ENCODE results near the gene TMEM87B.
"Not testable (repeated sequence)": the region's sequence is repeated elsewhere in the genome, so short reads cannot be mapped to it uniquely, and the experiment has no call there.

TMEM87B gene

GRCh38 chr2:112137516-112138158, 82.6 kb downstream of the TMEM87B start:
- Histone ChIP-seq H3K4me1 (ENCODE audit: control insufficient read depth, low read depth, low read length) (peaks cover 3% of the 10 kb centered on the region), H3K56ac (ENCODE audit: low read length) (peak overlapping the region; percentile 65), H3K27me3 (ENCODE audit: insufficient read depth, low read length, poor library complexity) (peaks cover 19% of the 10 kb centered on the region), H2BK120ac (ENCODE audit: low read depth, low read length) (no peak overlapping the region), H2AK5ac (ENCODE audit: low read length) (no peak overlapping the region), H3K23ac (ENCODE audit: low read length) (no peak overlapping the region), H3K4me2 (ENCODE audit: low read length) (peak overlapping the region; percentile 71), H3K79me2 (ENCODE audit: control insufficient read depth, insufficient read depth, low read length) (no peaks in the 10 kb centered on the region), H4K8ac (ENCODE audit: low read depth, low read length) (no peak overlapping the region), H4K5ac (ENCODE audit: low read length) (no peak overlapping the region), H3K36me3 (ENCODE audit: control insufficient read depth, insufficient read depth, low read length) (no peaks in the 10 kb centered on the region), H3K9ac (ENCODE audit: low read length) (peak overlapping the region; percentile 27), H3K79me1 (ENCODE audit: low read length) (no peaks in the 10 kb centered on the region), H3K4me3 (ENCODE audit: low read length) (peak overlapping the region; percentile 32), H2BK5ac (ENCODE audit: low read length) (no peak overlapping the region), H3K27ac (ENCODE audit: low read depth, low read length) (no peak overlapping the region), H3K18ac (ENCODE audit: low read length) (no peak overlapping the region), H2BK15ac (replicated peaks; ENCODE audit: low read depth) (no peak overlapping the region), H3K4ac (ENCODE audit: low read depth, low read length) (no peak overlapping the region)
- WGBS (ENCODE audit: extremely low coverage, insufficient coverage, low lambda C conversion rate), result no CpG with 5 or more reads among the region's 15 CpGs
- peak; percentile 33 for DNase-seq

DNA sequence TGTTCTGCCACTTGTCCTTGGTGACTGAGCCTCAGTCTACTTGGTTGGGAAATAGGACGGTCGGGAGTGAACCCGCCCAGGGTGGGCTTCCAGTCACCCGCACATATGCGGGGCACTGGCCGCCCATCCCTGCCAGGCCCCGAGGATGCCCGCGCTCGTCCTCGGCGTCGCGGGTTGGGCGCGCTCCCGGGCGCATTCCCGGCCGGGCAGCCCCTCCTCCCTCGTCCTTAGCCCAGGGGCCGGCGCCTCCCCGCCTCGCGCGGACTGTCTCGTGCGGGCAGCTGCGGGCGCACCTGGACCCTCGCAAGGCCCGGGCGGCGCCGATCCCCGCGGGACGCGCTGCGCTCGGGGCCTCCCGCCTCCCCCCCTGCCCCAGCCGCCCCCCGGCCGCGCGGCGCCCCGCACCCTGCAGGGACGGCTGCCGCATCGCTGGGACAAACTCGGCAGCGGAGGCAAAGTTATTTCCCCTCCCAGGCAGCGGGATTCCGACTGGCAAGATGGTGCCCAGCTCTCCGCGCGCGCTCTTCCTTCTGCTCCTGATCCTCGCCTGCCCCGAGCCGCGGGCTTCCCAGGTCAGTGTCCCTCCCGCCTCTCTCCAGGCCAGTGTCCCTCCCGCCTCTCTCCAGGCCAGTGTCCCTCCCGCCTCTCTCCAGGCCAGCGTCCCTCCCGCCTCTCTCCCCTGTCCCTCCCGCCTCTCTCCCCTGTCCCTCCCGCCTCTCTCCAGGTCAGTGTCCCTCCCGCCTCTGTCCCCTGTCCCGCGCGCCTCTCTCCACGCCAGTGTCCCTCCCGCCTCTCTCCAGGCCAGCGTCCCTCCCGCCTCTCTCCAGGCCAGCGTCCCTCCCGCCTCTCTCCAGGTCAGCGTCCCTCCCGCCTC, 83.3 kb downstream of the TMEM87B start, which contains the start of gene FBLN7:
FBLN7 (plus strand) TSS at position 227 of the 874 bp plus-strand sequence; CDS start at position 498, 271 bp downstream.
- Histone ChIP-seq H2BK15ac (replicated peaks; ENCODE audit: low read depth) (no peak within 1 kb of the TSS), H2BK120ac (ENCODE audit: low read depth, low read length) (no peak within 1 kb of the TSS), H3K79me2 (ENCODE audit: control insufficient read depth, insufficient read depth, low read length) (no peaks in the 10 kb centered on the region), H3K27me3 (ENCODE audit: insufficient read depth, low read length, poor library complexity) (peaks cover 19% of the 10 kb centered on the region), H3K4me2 (ENCODE audit: low read length) (peak within 1 kb of the TSS; percentile 71), H3K23ac (ENCODE audit: low read length) (no peak within 1 kb of the TSS), H3K9ac (ENCODE audit: low read length) (peak within 1 kb of the TSS; percentile 27), H3K4me1 (ENCODE audit: control insufficient read depth, low read depth, low read length) (peaks cover 3% of the 10 kb centered on the region), H2BK5ac (ENCODE audit: low read length) (no peak within 1 kb of the TSS), H3K4ac (ENCODE audit: low read depth, low read length) (no peak within 1 kb of the TSS), H3K18ac (ENCODE audit: low read length) (peak within 1 kb of the TSS; percentile 45), H3K56ac (ENCODE audit: low read length) (peak within 1 kb of the TSS; percentile 65), H2AK5ac (ENCODE audit: low read length) (no peak within 1 kb of the TSS), H3K36me3 (ENCODE audit: control insufficient read depth, insufficient read depth, low read length) (no peaks in the 10 kb centered on the region), H4K5ac (ENCODE audit: low read length) (no peak within 1 kb of the TSS), H4K8ac (ENCODE audit: low read depth, low read length) (no peak within 1 kb of the TSS), H3K4me3 (ENCODE audit: low read length) (peak within 1 kb of the TSS; percentile 32), H3K79me1 (ENCODE audit: low read length) (no peaks in the 10 kb centered on the region), H3K27ac (ENCODE audit: low read depth, low read length) (no peak within 1 kb of the TSS)
- DNase-seq, result peak; percentile 35
- no CpG with 5 or more reads among the region's 84 CpGs for WGBS (ENCODE audit: extremely low coverage, insufficient coverage, low lambda C conversion rate)

DNA sequence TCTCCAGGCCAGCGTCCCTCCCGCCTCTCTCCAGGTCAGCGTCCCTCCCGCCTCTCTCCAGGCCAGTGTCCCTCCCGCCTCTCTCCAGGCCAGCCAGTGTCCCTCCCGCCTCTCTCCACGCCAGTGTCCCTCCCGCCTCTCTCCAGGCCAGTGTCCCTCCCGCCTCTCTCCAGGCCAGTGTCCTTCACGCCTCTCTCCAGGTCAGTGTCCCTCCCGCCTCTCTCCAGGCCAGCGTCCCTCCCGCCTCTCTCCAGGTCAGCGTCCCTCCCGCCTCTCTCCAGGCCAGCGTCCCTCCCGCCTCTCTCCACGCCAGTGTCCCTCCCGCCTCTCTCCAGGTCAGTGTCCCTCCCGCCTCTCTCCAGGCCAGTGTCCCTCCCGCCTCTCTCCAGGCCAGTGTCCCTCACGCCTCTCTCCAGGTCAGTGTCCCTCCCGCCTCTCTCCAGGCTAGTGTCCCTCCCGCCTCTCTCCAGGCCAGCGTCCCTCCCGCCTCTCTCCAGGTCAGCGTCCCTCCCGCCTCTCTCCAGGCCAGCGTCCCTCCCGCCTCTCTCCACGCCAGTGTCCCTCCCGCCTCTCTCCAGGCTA, 84.1 kb downstream of the TMEM87B start:
- H3K9ac ChIP-seq (ENCODE audit: low read length); H2BK15ac ChIP-seq (replicated peaks; ENCODE audit: low read depth); H3K18ac ChIP-seq (ENCODE audit: low read length); H3K4me2 ChIP-seq (ENCODE audit: low read length); H4K5ac ChIP-seq (ENCODE audit: low read length); H3K36me3 ChIP-seq (ENCODE audit: control insufficient read depth, insufficient read depth, low read length); H3K4me1 ChIP-seq (ENCODE audit: control insufficient read depth, low read depth, low read length); H2BK5ac ChIP-seq (ENCODE audit: low read length); H3K23ac ChIP-seq (ENCODE audit: low read length); H3K79me2 ChIP-seq (ENCODE audit: control insufficient read depth, insufficient read depth, low read length); H3K4ac ChIP-seq (ENCODE audit: low read depth, low read length); H3K56ac ChIP-seq (ENCODE audit: low read length); H3K4me3 ChIP-seq (ENCODE audit: low read length); H4K8ac ChIP-seq (ENCODE audit: low read depth, low read length); H3K27ac ChIP-seq (ENCODE audit: low read depth, low read length); H3K79me1 ChIP-seq (ENCODE audit: low read length); H2BK120ac ChIP-seq (ENCODE audit: low read depth, low read length); H2AK5ac ChIP-seq (ENCODE audit: low read length); DNase-seq: not testable (repeated sequence)
- WGBS (ENCODE audit: extremely low coverage, insufficient coverage, low lambda C conversion rate), result no CpG with 5 or more reads among the region's 32 CpGs
- H3K27me3 ChIP-seq (ENCODE audit: insufficient read depth, low read length, poor library complexity), result peaks cover 19% of the 10 kb centered on the region

GRCh38 chr2:112139661-112140204, 84.7 kb downstream of the TMEM87B start:
- not testable (repeated sequence) for H3K4ac ChIP-seq (ENCODE audit: low read depth, low read length); H3K4me2 ChIP-seq (ENCODE audit: low read length); H3K36me3 ChIP-seq (ENCODE audit: control insufficient read depth, insufficient read depth, low read length); H3K9ac ChIP-seq (ENCODE audit: low read length); H4K5ac ChIP-seq (ENCODE audit: low read length); H2BK120ac ChIP-seq (ENCODE audit: low read depth, low read length); H2AK5ac ChIP-seq (ENCODE audit: low read length); DNase-seq; H4K8ac ChIP-seq (ENCODE audit: low read depth, low read length); H3K79me2 ChIP-seq (ENCODE audit: control insufficient read depth, insufficient read depth, low read length); H3K27ac ChIP-seq (ENCODE audit: low read depth, low read length); H3K4me1 ChIP-seq (ENCODE audit: control insufficient read depth, low read depth, low read length); H3K56ac ChIP-seq (ENCODE audit: low read length); H2BK15ac ChIP-seq (replicated peaks; ENCODE audit: low read depth); H3K79me1 ChIP-seq (ENCODE audit: low read length); H3K18ac ChIP-seq (ENCODE audit: low read length); H3K4me3 ChIP-seq (ENCODE audit: low read length); H3K23ac ChIP-seq (ENCODE audit: low read length); H2BK5ac ChIP-seq (ENCODE audit: low read length)
- no CpG with 5 or more reads among the region's 38 CpGs for WGBS (ENCODE audit: extremely low coverage, insufficient coverage, low lambda C conversion rate)
- peaks cover 19% of the 10 kb centered on the region for H3K27me3 ChIP-seq (ENCODE audit: insufficient read depth, low read length, poor library complexity)

- peaks cover 3% of the 10 kb centered on the region for H3K4me1 ChIP-seq (ENCODE audit: control insufficient read depth, low read depth, low read length)
- peaks cover 19% of the 10 kb centered on the region for H3K27me3 ChIP-seq (ENCODE audit: insufficient read depth, low read length, poor library complexity)
- H3K79me1 ChIP-seq (ENCODE audit: low read length), result no peaks in the 10 kb centered on the region
- peak overlapping the region; percentile 42 for H3K56ac ChIP-seq (ENCODE audit: low read length)
- WGBS (ENCODE audit: extremely low coverage, insufficient coverage, low lambda C conversion rate), result no CpG with 5 or more reads among the region's 30 CpGs
- no peak overlapping the region for H4K5ac ChIP-seq (ENCODE audit: low read length)
- peak overlapping the region; percentile 68 for H3K4me2 ChIP-seq (ENCODE audit: low read length)
- H2BK15ac ChIP-seq (replicated peaks; ENCODE audit: low read depth), result no peak overlapping the region
- H3K36me3 ChIP-seq (ENCODE audit: control insufficient read depth, insufficient read depth, low read length), result no peaks in the 10 kb centered on the region
- H3K18ac ChIP-seq (ENCODE audit: low read length), result no peak overlapping the region
- no peak overlapping the region for H2BK120ac ChIP-seq (ENCODE audit: low read depth, low read length)
- H4K8ac ChIP-seq (ENCODE audit: low read depth, low read length), result no peak overlapping the region
- H3K27ac ChIP-seq (ENCODE audit: low read depth, low read length), result no peak overlapping the region
- H3K23ac ChIP-seq (ENCODE audit: low read length), result no peak overlapping the region
- peak overlapping the region; percentile 13 for H3K4me3 ChIP-seq (ENCODE audit: low read length)
- H2BK5ac ChIP-seq (ENCODE audit: low read length), result no peak overlapping the region
- H2AK5ac ChIP-seq (ENCODE audit: low read length), result no peak overlapping the region
- no peaks in the 10 kb centered on the region for H3K79me2 ChIP-seq (ENCODE audit: control insufficient read depth, insufficient read depth, low read length)
- DNase-seq, result peak; percentile 50
- H3K4ac ChIP-seq (ENCODE audit: low read depth, low read length), result no peak overlapping the region
- peak overlapping the region; percentile 19 for H3K9ac ChIP-seq (ENCODE audit: low read length)
Measured at GRCh38 chr2:112140205-112140802, 85.2 kb downstream of the TMEM87B start.

Measured in mesendoderm (in vitro differentiated cells).